ENCODE data around the gene AIF1. TPM values are rescaled to one million over a fixed set of nuclear protein-coding genes. Genes with fewer than 3 reads are reported as not detected.

The AIF1 gene
- total RNA-seq, 1 donor from 2014 or later: 3.1 TPM

GRCh38 chr6:31639043-31639442, 24.0 kb downstream of the AIF1 start:
- peak overlapping the region; percentile 58 for H3K27ac Mint-ChIP-seq
- no peak for DNase-seq (ENCODE audit: low spot score, unreplicated experiment)
- peaks cover 21% of the 10 kb centered on the region for H3K36me3 Mint-ChIP-seq (ENCODE audit: insufficient read depth)
- no peaks in the 10 kb centered on the region for H3K9me3 Mint-ChIP-seq (ENCODE audit: low read depth)
- no peaks in the 10 kb centered on the region for H3K4me1 Mint-ChIP-seq (ENCODE audit: low read depth)
- no peaks in the 10 kb centered on the region for H3K27me3 Mint-ChIP-seq
- TF ChIP-seq CTCF (IDR thresholded peaks at IDR 0.05; ENCODE audit: unreplicated experiment): no peak
- H3K4me3 Mint-ChIP-seq (ENCODE audit: low read depth): no peak overlapping the region

- H3K9me3 Mint-ChIP-seq (ENCODE audit: low read depth): no peaks in the 10 kb centered on the region
- no peak overlapping the region for H3K27ac Mint-ChIP-seq
- H3K4me1 Mint-ChIP-seq (ENCODE audit: low read depth): no peaks in the 10 kb centered on the region
- peaks cover 21% of the 10 kb centered on the region for H3K36me3 Mint-ChIP-seq (ENCODE audit: insufficient read depth)
- no peak for TF ChIP-seq CTCF (IDR thresholded peaks at IDR 0.05; ENCODE audit: unreplicated experiment)
- DNase-seq (ENCODE audit: low spot score, unreplicated experiment): no peak
- H3K4me3 Mint-ChIP-seq (ENCODE audit: low read depth): no peak overlapping the region
- no peaks in the 10 kb centered on the region for H3K27me3 Mint-ChIP-seq
Measured at GRCh38 chr6:31639449-31639861, 24.4 kb downstream of the AIF1 start.

- H3K36me3 Mint-ChIP-seq (ENCODE audit: insufficient read depth): peaks cover 22% of the 10 kb centered on the region
- DNase-seq (ENCODE audit: low spot score, unreplicated experiment): no peak
- no peaks in the 10 kb centered on the region for H3K27me3 Mint-ChIP-seq
- no peaks in the 10 kb centered on the region for H3K4me1 Mint-ChIP-seq (ENCODE audit: low read depth)
- no peaks in the 10 kb centered on the region for H3K9me3 Mint-ChIP-seq (ENCODE audit: low read depth)
- TF ChIP-seq CTCF (IDR thresholded peaks at IDR 0.05; ENCODE audit: unreplicated experiment): no peak
- no peak overlapping the region for H3K4me3 Mint-ChIP-seq (ENCODE audit: low read depth)
- no peak overlapping the region for H3K27ac Mint-ChIP-seq
Measured at GRCh38 chr6:31640612-31641011, 25.6 kb downstream of the AIF1 start.

- no peak overlapping the region for H3K4me3 Mint-ChIP-seq (ENCODE audit: low read depth)
- no peaks in the 10 kb centered on the region for H3K4me1 Mint-ChIP-seq (ENCODE audit: low read depth)
- TF ChIP-seq CTCF (IDR thresholded peaks at IDR 0.05; ENCODE audit: unreplicated experiment): no peak
- peaks cover 20% of the 10 kb centered on the region for H3K36me3 Mint-ChIP-seq (ENCODE audit: insufficient read depth)
- no peak for DNase-seq (ENCODE audit: low spot score, unreplicated experiment)
- H3K9me3 Mint-ChIP-seq (ENCODE audit: low read depth): no peaks in the 10 kb centered on the region
- no peaks in the 10 kb centered on the region for H3K27me3 Mint-ChIP-seq
- peak overlapping the region; percentile 57 for H3K27ac Mint-ChIP-seq
Measured at GRCh38 chr6:31641370-31641769, 26.3 kb downstream of the AIF1 start.

- TF ChIP-seq CTCF (IDR thresholded peaks at IDR 0.05; ENCODE audit: unreplicated experiment): no peak
Measured at GRCh38 chr6:31642798-31643570, 27.9 kb downstream of the AIF1 start.

More at GRCh38 chr6:31642798-31643570, 27.9 kb downstream of the AIF1 start:
- no peaks in the 10 kb centered on the region for H3K27me3 Mint-ChIP-seq
- H3K9me3 Mint-ChIP-seq (ENCODE audit: low read depth): no peaks in the 10 kb centered on the region
- no peaks in the 10 kb centered on the region for H3K4me1 Mint-ChIP-seq (ENCODE audit: low read depth)
- H3K36me3 Mint-ChIP-seq (ENCODE audit: insufficient read depth): peaks cover 18% of the 10 kb centered on the region
- H3K27ac Mint-ChIP-seq: no peak overlapping the region
- DNase-seq (ENCODE audit: low spot score, unreplicated experiment): no peak
- no peak overlapping the region for H3K4me3 Mint-ChIP-seq (ENCODE audit: low read depth)
